Measurements from ENCODE around the gene CHPF.

Gene CHPF

GRCh38 chr2:219567131-219567530 is 23.5 kb upstream of the CHPF start:
- DNase-seq (ENCODE audit: low read depth), result no peak

GRCh38 chr2:219566640-219567039 is 23.0 kb upstream of the CHPF start:
- DNase-seq (ENCODE audit: low read depth), result no peak

- DNase-seq (ENCODE audit: low read depth), result no peak
These were observed 21.8 kb upstream of the CHPF start for GRCh38 chr2:219565130-219566080.

GRCh38 chr2:219563271-219563928 is 19.8 kb upstream of the CHPF start:
- no peak for DNase-seq (ENCODE audit: low read depth)

- no peak for DNase-seq (ENCODE audit: low read depth)
These were observed 18.7 kb upstream of the CHPF start for GRCh38 chr2:219562049-219563020.

- DNase-seq (ENCODE audit: low read depth), result no peak
These were observed 17.8 kb upstream of the CHPF start for GRCh38 chr2:219561179-219562048.

- no peak for DNase-seq (ENCODE audit: low read depth)
These were observed 17.2 kb upstream of the CHPF start for GRCh38 chr2:219560893-219561178.

GRCh38 chr2:219560037-219560892 is 16.7 kb upstream of the CHPF start:
- no peak for DNase-seq (ENCODE audit: low read depth)

GRCh38 chr2:219559156-219559915 is 15.7 kb upstream of the CHPF start:
- no peak for DNase-seq (ENCODE audit: low read depth)

GRCh38 chr2:219557791-219558785 is 14.5 kb upstream of the CHPF start:
- DNase-seq (ENCODE audit: low read depth), result no peak

- no peak for DNase-seq (ENCODE audit: low read depth)
These were observed 13.7 kb upstream of the CHPF start for GRCh38 chr2:219557320-219557719.

- DNase-seq (ENCODE audit: low read depth), result no peak
These were observed 12.8 kb upstream of the CHPF start for GRCh38 chr2:219556413-219556812.

GRCh38 chr2:219555956-219556355 is 12.3 kb upstream of the CHPF start:
- no peak for DNase-seq (ENCODE audit: low read depth)

GRCh38 chr2:219554350-219554749 is 10.7 kb upstream of the CHPF start:
- no peak for DNase-seq (ENCODE audit: low read depth)

GRCh38 chr2:219553463-219553963 is 9.9 kb upstream of the CHPF start:
- DNase-seq (ENCODE audit: low read depth), result no peak

- no peak for DNase-seq (ENCODE audit: low read depth)
These were observed 9.5 kb upstream of the CHPF start for GRCh38 chr2:219553168-219553417.

- no peak for DNase-seq (ENCODE audit: low read depth)
These were observed 9.0 kb upstream of the CHPF start for GRCh38 chr2:219552382-219553167.
